Neural progenitor cell (in vitro differentiated cells): ENCODE data around the gene EVI2A. TPM values are rescaled to one million over a fixed set of nuclear protein-coding genes. Genes with fewer than 3 reads are reported as not detected.

Experiments used
- DNase-seq: peaks from one replicate; pipeline ENCODE4 v3.0.0-alpha.2; 2016; ENCODE audit warnings: low spot score
- H2AFZ ChIP-seq: fragments of 200-600 bp; sonication (generic); replicated peaks from 2 replicates; pipeline ENCODE4 v1.6.1; 2016; ENCODE audit warnings: antibody characterized with exemption
- H3F3A ChIP-seq: fragments of 200-600 bp; sonication (generic); 2 replicates; pipeline ENCODE4 v1.6.1; 2016; ENCODE audit warnings: antibody characterized with exemption, low read depth
- H3K27ac ChIP-seq: fragments of 200-600 bp; sonication (generic); 2 replicates; pipeline ENCODE4 v1.5.1; 2016; ENCODE audit warnings: mild to moderate bottlenecking
- H3K27me3 ChIP-seq: fragments of 200-600 bp; sonication (generic); 2 replicates; pipeline ENCODE4 v1.6.1; 2016; ENCODE audit warnings: mild to moderate bottlenecking, moderate library complexity
- H3K36me3 ChIP-seq: fragments of 200-600 bp; sonication (generic); 2 replicates; pipeline ENCODE4 v1.5.1; 2016
- H3K4me1 ChIP-seq: fragments of 200-600 bp; sonication (generic); 2 replicates; pipeline ENCODE4 v1.6.1; 2016; ENCODE audit warnings: mixed run types
- H3K4me2 ChIP-seq: fragments of 200-600 bp; sonication (generic); 2 replicates; pipeline ENCODE4 v1.6.1; 2016
- H3K4me3 ChIP-seq: fragments of 200-600 bp; sonication (generic); 2 replicates; pipeline ENCODE4 v1.5.1; 2016
- H3K79me2 ChIP-seq: fragments of 200-600 bp; sonication (generic); 2 replicates; pipeline ENCODE4 v1.6.1; 2016; ENCODE audit warnings: low read depth
- H3K9ac ChIP-seq: fragments of 200-600 bp; sonication (generic); 2 replicates; pipeline ENCODE4 v1.6.1; 2016
- H3K9me3 ChIP-seq: fragments of 200-600 bp; sonication (generic); 2 replicates; pipeline ENCODE4 v1.5.1; 2016; ENCODE audit warnings: low read depth
- H4K20me1 ChIP-seq: fragments of 200-600 bp; sonication (generic); 2 replicates; pipeline ENCODE4 v1.6.1; 2016; ENCODE audit warnings: low read depth
- H3K27ac Mint-ChIP-seq: 3 replicates; pipeline ENCODE4 v1.8.0; 2021; ENCODE audit warnings: mixed read lengths
- H3K27me3 Mint-ChIP-seq: 2 replicates; pipeline ENCODE4 v1.8.0; 2022; ENCODE audit warnings: low read depth, mild to moderate bottlenecking, inconsistent platforms, moderate library complexity, mixed read lengths; ENCODE audit not compliant: insufficient read depth
- H3K36me3 Mint-ChIP-seq: 3 replicates; pipeline ENCODE4 v1.8.0; 2021; ENCODE audit warnings: mixed read lengths
- H3K4me1 Mint-ChIP-seq: 3 replicates; pipeline ENCODE4 v1.8.0; 2021; ENCODE audit warnings: mixed read lengths
- H3K4me3 Mint-ChIP-seq: 3 replicates; pipeline ENCODE4 v1.8.0; 2021; ENCODE audit warnings: mild to moderate bottlenecking, moderate library complexity, mixed read lengths
- H3K9me3 Mint-ChIP-seq: 3 replicates; pipeline ENCODE4 v1.8.0; 2020; ENCODE audit warnings: mixed read lengths
- CTCF ChIP-seq: fragments of 200-600 bp; sonication (generic); IDR thresholded peaks from 2 replicates; pipeline ENCODE4 v1.5.1; 2017; ENCODE audit warnings: antibody characterized with exemption, mild to moderate bottlenecking
- EZH2 ChIP-seq: fragments of 200-600 bp; sonication (generic); IDR thresholded peaks from 2 replicates; pipeline ENCODE4 v1.6.1; 2017; ENCODE audit warnings: antibody characterized with exemption, mild to moderate bottlenecking, moderate library complexity
- EZH2phosphoT487 ChIP-seq: fragments of 200-600 bp; sonication (generic); IDR thresholded peaks from 2 replicates; pipeline ENCODE4 v1.6.1; 2017; ENCODE audit warnings: antibody characterized with exemption
- total RNA-seq: library from RNA; depleted of rRNA; stranded (reverse); fragments of >200 nt; gene quantifications from 2 replicates; pipeline ENCODE4 v1.2.3, GENCODE V29; 2015; ENCODE audit warnings: low replicate concordance

The EVI2A gene
- total RNA-seq, 1 donor from 2014 or later: not detected

DNA sequence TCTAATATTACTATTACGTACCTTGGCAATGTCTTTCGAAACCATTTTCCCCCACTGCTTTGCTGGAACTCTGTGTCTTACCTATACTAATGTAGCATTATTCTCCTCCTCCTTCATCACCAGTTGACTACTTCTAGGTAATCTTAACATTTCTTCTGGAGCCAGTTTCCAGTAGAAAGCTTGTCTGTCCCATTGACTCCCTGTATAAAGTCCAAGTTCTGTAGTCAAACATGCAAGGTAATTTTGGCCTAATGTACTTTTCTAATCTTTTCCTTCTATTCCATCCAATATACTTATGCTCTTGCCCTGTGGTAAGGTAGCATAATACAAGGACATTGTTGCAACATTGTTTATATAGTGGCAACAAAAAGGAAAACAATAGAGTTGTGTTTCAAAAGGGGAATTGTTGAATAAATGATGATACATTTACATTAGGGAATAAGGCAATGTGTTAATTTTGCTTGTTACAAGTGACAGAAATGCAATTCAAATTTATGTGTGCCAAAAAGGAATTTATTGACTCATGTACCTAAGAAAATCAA, 52.3 kb downstream of the EVI2A start:
- Histone ChIP-seq H4K20me1 (no peaks in the 10 kb centered on the region), H3K79me2 (no peaks in the 10 kb centered on the region), H2AFZ (no peak overlapping the region), H3K9me3 (no peaks in the 10 kb centered on the region), H3F3A (no peaks in the 10 kb centered on the region), H3K4me2 (no peak overlapping the region), H3K27ac (peak overlapping the region; percentile 61), H3K4me3 (no peak overlapping the region), H3K36me3 (peaks cover 10% of the 10 kb centered on the region), H3K9ac (no peak overlapping the region), H3K27me3 (no peaks in the 10 kb centered on the region), H3K4me1 (no peaks in the 10 kb centered on the region)
- Mint-ChIP-seq H3K36me3 (peaks cover 41% of the 10 kb centered on the region), H3K4me3 (no peak overlapping the region), H3K27me3 (no peaks in the 10 kb centered on the region), H3K27ac (peak overlapping the region; percentile 78), H3K4me1 (peaks cover 12% of the 10 kb centered on the region), H3K9me3 (no peaks in the 10 kb centered on the region)
- DNase-seq: no peak
- TF ChIP-seq EZH2 (no peak), EZH2phosphoT487 (no peak), CTCF (no peak)

Other genes starting within 250 kb of the EVI2A start
- 51.1 and 54.8 TPM in 2 replicates for gene NF1, start 226.6 kb downstream of the EVI2A start, total RNA-seq
- not detected in 2 replicates for gene OMG, start 24.4 kb downstream of the EVI2A start, total RNA-seq
- not detected in 2 replicates for gene EVI2B, start 7.6 kb downstream of the EVI2A start, total RNA-seq
- 10.2 and 19.1 TPM in 2 replicates for gene RAB11FIP4, start 70.1 kb upstream of the EVI2A start, total RNA-seq